K562 (cell line): ENCODE data around the gene FAM228A. TPM values are rescaled to one million over a fixed set of nuclear protein-coding genes. Genes with fewer than 3 reads are reported as not detected.

Source experiments
- ATAC-seq: fragments of 200-7000 bp; cut with Tn5 transposase; 3 replicates; pipeline ENCODE4 v1.9.1; 2020; ENCODE audit warnings: moderate library complexity
- BruUV-seq: library from RNA; stranded (reverse); fragments of 400-500 nt; replicated peaks from 2 replicates; lab custom pipeline; 2021; lab: Mats Ljungman, UMichigan
- CTCF ChIA-PET: fragments of 300-600 bp; formaldehyde crosslinking; extraction: SDS; loops from one replicate; lab custom pipeline; 2021; ENCODE audit warnings: low intra/inter-chr PET ratio; lab: Yijun Ruan, JAX
- POLR2A ChIA-PET: fragments of 300-600, 350-650 bp; sonication (Branson Sonifier 250); formaldehyde crosslinking; extraction: SDS; loops from one replicate; lab custom pipeline; 2021; ENCODE audit warnings: antibody characterized with exemption, inconsistent platforms; lab: Yijun Ruan, JAX
- DNase-seq, 4 experiments: peaks; one replicate each; pipeline versions ENCODE4 v3.0.0 to v3.0.0-alpha.2; 2011 to 2018; ENCODE audit warnings: low spot score in 3 of 4, mixed read lengths in 3 of 4; ENCODE audit errors: extremely low read depth in 1 of 4
- FAIRE-seq: peaks from 2 replicates; lab custom pipeline; 2011; peaks lifted over from hg19 to GRCh38; lab: Jason Lieb, UNC
- H2AFZ ChIP-seq: 2 replicates; pipeline ENCODE4 v1.6.0; 2011; ENCODE audit warnings: low read depth, low read length, control low read depth, inconsistent platforms
- H3K27ac ChIP-seq: fragments of 200-600 bp; 3 replicates; pipeline ENCODE4 v1.8.0; 2011; ENCODE audit warnings: low read depth, mild to moderate bottlenecking, control low read depth, inconsistent platforms, low read length, moderate library complexity, mixed read lengths; ENCODE audit errors: extremely low read depth
- H3K27me3 ChIP-seq, 2 experiments: fragments of 300-600 bp in 1 of 2; 2 replicates in 1 of 2; 3 replicates in 1 of 2; pipeline versions ENCODE4 v1.6.0 to v1.8.0; 2011; ENCODE audit warnings: inconsistent platforms in 2 of 2, low read length in 2 of 2, mild to moderate bottlenecking in 1 of 2, mixed read lengths in 1 of 2, moderate library complexity in 1 of 2; ENCODE audit not compliant: control insufficient read depth in 2 of 2, insufficient read depth in 2 of 2
- H3K36me3 ChIP-seq: fragments of 300-600 bp; 3 replicates; pipeline ENCODE4 v1.8.0; 2011; ENCODE audit warnings: mild to moderate bottlenecking, low read length, inconsistent platforms; ENCODE audit not compliant: control insufficient read depth, insufficient read depth
- H3K4me1 ChIP-seq, 2 experiments: fragments of 200-600 bp in 1 of 2; replicated peaks in 1 of 2; 2 replicates in 1 of 2; 3 replicates in 1 of 2; pipeline versions ENCODE4 v1.5.1 to v1.8.0; 2011; ENCODE audit warnings: inconsistent platforms in 2 of 2, low read length in 2 of 2, mild to moderate bottlenecking in 1 of 2, mixed read lengths in 1 of 2, moderate library complexity in 1 of 2; ENCODE audit not compliant: control insufficient read depth in 2 of 2, insufficient read depth in 2 of 2
- H3K4me2 ChIP-seq: 2 replicates; pipeline ENCODE4 v1.6.1; 2011; ENCODE audit warnings: low read length, control low read depth, inconsistent platforms, mixed read lengths; ENCODE audit not compliant: insufficient read depth
- H3K4me3 ChIP-seq: fragments of 200-600 bp; sonication (generic), shearing (Covaris generic); 2 replicates; pipeline ENCODE4 v1.5.1; 2016; ENCODE audit warnings: control low read depth, inconsistent platforms
- H3K79me2 ChIP-seq: fragments of 200-600 bp; 3 replicates; pipeline ENCODE4 v1.8.0; 2011; ENCODE audit warnings: low read length, inconsistent platforms; ENCODE audit not compliant: control insufficient read depth, insufficient read depth
- H3K9ac ChIP-seq, 2 experiments: 2 replicates each; pipeline versions ENCODE4 v1.6.0 to v1.6.1; 2011; ENCODE audit warnings: low read depth in 2 of 2, low read length in 2 of 2, control low read depth in 1 of 2, inconsistent platforms in 1 of 2, mild to moderate bottlenecking in 1 of 2, mixed read lengths in 1 of 2; ENCODE audit not compliant: insufficient read depth in 1 of 2
- H3K9me1 ChIP-seq: one replicate; pipeline ENCODE4 v1.6.0; 2011; ENCODE audit warnings: inconsistent platforms, mild to moderate bottlenecking, low read length, moderate library complexity; ENCODE audit not compliant: control insufficient read depth, insufficient read depth
- H3K9me3 ChIP-seq: replicated peaks from 2 replicates; pipeline ENCODE4 v1.5.1; 2011; ENCODE audit warnings: low read depth, low read length, inconsistent platforms; ENCODE audit not compliant: control insufficient read depth, insufficient read depth
- H4K20me1 ChIP-seq: replicated peaks from 2 replicates; pipeline ENCODE4 v1.6.1; 2011; ENCODE audit warnings: low read length, inconsistent platforms, mixed read lengths; ENCODE audit not compliant: control insufficient read depth, insufficient read depth
- CXXC5 ChIP-seq: fragments of 250-450 bp; sonication (Bioruptor Pico); IDR thresholded peaks from 2 replicates; pipeline ENCODE4 v1.8.0; 2022; ENCODE audit warnings: inconsistent platforms, mild to moderate bottlenecking, moderate library complexity
- FOXO4 ChIP-seq: fragments of 450-650 bp; formaldehyde crosslinking; IDR thresholded peaks from 2 replicates; pipeline ENCODE4 v1.4.0; 2020; ENCODE audit warnings: mild to moderate bottlenecking, moderate library complexity
- HMG20A ChIP-seq: fragments of 450-650 bp; formaldehyde crosslinking; conservative IDR thresholded peaks from 2 replicates; pipeline ENCODE4 v1.4.0; 2020; ENCODE audit warnings: mild to moderate bottlenecking, mixed read lengths
- ZNF239 ChIP-seq: fragments of 250-450 bp; sonication (Bioruptor Pico); IDR thresholded peaks from 2 replicates; pipeline ENCODE4 v1.4.0; 2020; ENCODE audit warnings: mild to moderate bottlenecking
- WGBS: fragments of 100-300 bp; shearing (Covaris generic); methylation state at CpG from one replicate; pipeline ENCODE4 v1.1.6; 2016; ENCODE audit warnings: low coverage, mixed read lengths; ENCODE audit not compliant: insufficient coverage; ENCODE audit errors: missing lambda C conversion rate; 5-methylcytosine and 5-hydroxymethylcytosine counted together
- in situ Hi-C: fragments of 300-500 bp; cut with MboI; formaldehyde crosslinking; loops from 4 replicates; pipeline ENCODE4 v1.15.0; 2018; ENCODE audit warnings: inconsistent platforms, mixed read lengths
- intact Hi-C: fragments of 100-400 bp; cut with micrococcal nuclease; formaldehyde crosslinking; loops from 2 replicates; pipeline ENCODE4 v1.14.2; 2022
- polyA plus RNA-seq, 8 experiments: library from polyadenylated mRNA; depleted of rRNA in 4 of 8; stranded (reverse) in 5 of 8; unstranded in 3 of 8; fragments of >200 nt; fragmentation: Nextera tagmentation in 2 of 8; fragmentation: Illumina TruSeq in 1 of 8; extraction: Ambion mirVana in 2 of 8; extraction: Trizol in 1 of 8; gene quantifications; 2 replicates each; pipeline versions ENCODE4 v1.2.1 to v1.2.3, GENCODE V29; 2011 to 2014; ENCODE audit warnings: inconsistent platforms in 1 of 8, missing spikeins in 1 of 8
- total RNA-seq, 7 experiments: library from RNA; depleted of rRNA in 6 of 7; stranded (reverse); fragments of >200 nt in 6 of 7; fragmentation: Illumina TruSeq in 2 of 7; extraction: Trizol in 2 of 7; gene quantifications; 2 replicates each; pipeline versions ENCODE4 v1.2.1 to v1.2.3, GENCODE V29; 2011 to 2021; ENCODE audit warnings: low replicate concordance in 1 of 7

The FAM228A gene
- total and polyA plus RNA-seq, 9 of the 15 experiments (the other 6 are each of a cell fraction or from before 2014, with no cell fraction given), result not detected

GRCh38 chr2:24191156-24191555, 16.3 kb downstream of the FAM228A start:
- ATAC-seq, result peak; percentile 54; the same call in 2 of the 3 replicates
- Histone ChIP-seq H3K27me3 (peaks cover 10 to 15% of the 10 kb centered on the region in 2 experiments; a peak in 4 of 5 replicates), H3K27ac (no peak overlapping the region), H3K9me1 (no peaks in the 10 kb centered on the region), H3K4me2 (no peak overlapping the region), H3K4me3 (no peak overlapping the region), H4K20me1 (no peaks in the 10 kb centered on the region), H3K4me1 (no peaks in the 10 kb centered on the region; a peak in 1 of 5 replicates), H2AFZ (no peak overlapping the region), H3K9ac (no peak overlapping the region; a peak in 1 of 4 replicates), H3K9me3 (peaks cover 3% of the 10 kb centered on the region; the same call in 1 of the 2 replicates), H3K36me3 (no peaks in the 10 kb centered on the region), H3K79me2 (no peaks in the 10 kb centered on the region)
- ChIA-PET POLR2A (interaction anchor here (1.0 to 1.3 kb wide), 3 partner anchors 10 to 15 kb away, joined by 3 to 4 read pairs (median 4); no protein-coding TSS in a partner anchor), CTCF (interaction anchor here (0.6 kb wide), 1 partner anchor 33 kb away, joined by 4 read pairs; no protein-coding TSS in a partner anchor)
- 49% methylated on average over 9 of the region's 9 CpGs for WGBS
- no peak for TF ChIP-seq FOXO4 (CRISPR knock-in tag)
- no peak for TF ChIP-seq CXXC5 (CRISPR knock-in tag)
- no peak for TF ChIP-seq HMG20A (CRISPR knock-in tag)
- no peak for TF ChIP-seq ZNF239
- no peak for FAIRE-seq
- BruUV-seq, result no TSS peak
- DNase-seq, result no peak
- in situ Hi-C loops, result no loop called here
- intact Hi-C loops, result no loop called here
